Renal cortex interstitium (tissue), 11 donors: Measurements from ENCODE around the gene EHBP1L1. TPM values are rescaled to one million over a fixed set of nuclear protein-coding genes. Genes with fewer than 3 reads are reported as not detected.

Source experiments
- DNase-seq, 11 donors: peaks; one replicate each; pipeline ENCODE4 v3.0.0-alpha.2; 2013; ENCODE audit warnings: low read depth in 9 of 11, low spot score in 4 of 11; ENCODE audit errors: extremely low read depth in 1 of 11
- polyA plus RNA-seq, 3 donors: library from polyadenylated mRNA; unstranded; fragments of 120-200 nt; gene quantifications; one replicate each; pipeline ENCODE4 v1.2.1, GENCODE V29; 2013; ENCODE audit not compliant: insufficient read length in 3 of 3

Gene EHBP1L1
- polyA plus RNA-seq, 3 donors, result 13.2 to 21.1 (median 13.4) TPM

DNA sequence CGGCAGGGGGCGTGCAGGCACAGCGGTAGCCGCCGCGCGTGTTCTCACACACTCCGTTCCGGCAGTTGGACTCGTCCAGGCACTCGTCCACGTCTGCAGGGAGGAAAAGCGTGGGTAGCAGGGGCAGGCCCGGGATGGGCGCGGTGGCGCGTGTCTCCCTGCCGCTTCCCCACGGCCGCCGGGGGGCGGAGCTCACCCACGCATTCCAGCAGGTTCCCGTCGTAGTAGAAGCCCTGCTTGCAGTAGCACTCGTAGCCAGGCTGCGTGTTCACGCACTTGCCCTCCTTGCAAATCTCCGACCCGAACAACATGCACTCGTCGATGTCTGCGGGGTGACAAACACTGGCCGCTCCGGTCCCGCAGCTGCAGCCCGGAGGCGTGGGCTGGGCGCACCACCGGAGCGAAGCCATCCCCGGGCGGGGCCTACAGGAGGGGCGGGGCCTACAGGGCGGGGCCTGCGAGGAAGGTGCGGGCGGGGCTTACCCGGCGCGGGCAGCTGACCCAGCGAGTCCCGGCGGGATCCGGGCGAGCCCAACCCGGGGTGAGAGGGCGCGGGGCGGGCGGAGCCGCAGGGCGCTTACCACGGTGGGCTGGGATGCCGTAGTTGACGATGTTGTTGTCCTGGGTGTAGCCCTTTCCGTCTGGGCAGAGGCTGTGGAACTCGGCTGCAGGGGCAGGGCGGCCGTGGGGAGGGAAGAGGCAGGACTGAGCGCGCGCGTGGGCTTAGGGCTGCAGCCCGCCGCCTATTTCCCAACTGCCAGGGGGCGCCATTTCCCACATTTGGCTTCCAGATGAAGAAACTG is 35.4 kb upstream of the EHBP1L1 start:
- DNase-seq, result peak in 7 of 11 donors; percentile 65 to 80 (median 73)

DNA sequence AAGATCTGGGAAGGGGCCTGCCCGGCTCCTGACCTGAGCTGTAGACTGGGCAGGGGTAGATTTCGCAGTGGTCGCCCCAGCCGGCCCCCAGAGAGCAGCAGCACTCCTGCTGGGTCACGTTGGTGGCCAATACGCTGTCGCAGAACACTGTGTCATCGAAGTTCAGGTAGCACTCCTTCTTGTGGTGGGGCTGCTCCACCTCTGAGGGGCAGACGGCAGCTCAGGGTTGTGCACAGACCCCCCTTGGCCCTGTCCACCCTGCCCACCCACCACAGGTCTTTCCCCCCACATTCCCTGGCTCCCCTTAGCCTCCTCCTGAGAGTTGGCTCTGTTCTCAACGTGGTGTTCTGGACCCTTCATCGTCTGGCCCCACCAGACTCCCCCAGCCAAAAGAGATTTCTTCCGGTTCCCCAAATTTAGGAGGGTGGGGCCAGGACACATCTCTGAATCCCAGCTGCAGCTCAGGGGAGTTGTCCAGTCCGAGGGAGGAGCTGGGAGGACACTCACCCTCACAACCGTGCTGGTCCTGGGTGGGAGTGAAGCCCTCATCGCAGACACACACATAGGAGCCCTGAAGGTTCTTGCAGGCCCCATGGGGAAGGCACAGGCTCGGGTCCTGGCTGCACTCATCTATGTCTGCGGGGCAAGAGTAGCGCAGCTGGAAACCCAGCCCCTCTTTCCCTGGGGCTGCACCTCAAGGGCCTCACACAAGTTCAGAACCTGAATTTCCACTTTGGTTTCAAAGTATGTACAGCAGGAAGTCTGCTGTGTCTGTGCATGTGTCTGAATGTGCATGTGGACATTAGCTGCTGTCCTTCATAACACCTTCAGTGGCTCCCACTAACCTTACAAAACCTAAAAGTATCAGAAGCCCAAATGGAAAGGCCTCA is 34.5 kb upstream of the EHBP1L1 start:
- no peak for DNase-seq

- DNase-seq, result no peak
These were observed 33.0 kb upstream of the EHBP1L1 start for GRCh38 chr11:65542738-65543390.

GRCh38 chr11:65545853-65546216 is 30.0 kb upstream of the EHBP1L1 start:
- no peak for DNase-seq

- DNase-seq, result peak in 1 of 11 donors; percentile 46
These were observed 29.5 kb upstream of the EHBP1L1 start for GRCh38 chr11:65546217-65546958.

- no peak for DNase-seq
These were observed 28.3 kb upstream of the EHBP1L1 start for GRCh38 chr11:65547446-65548125.

DNA sequence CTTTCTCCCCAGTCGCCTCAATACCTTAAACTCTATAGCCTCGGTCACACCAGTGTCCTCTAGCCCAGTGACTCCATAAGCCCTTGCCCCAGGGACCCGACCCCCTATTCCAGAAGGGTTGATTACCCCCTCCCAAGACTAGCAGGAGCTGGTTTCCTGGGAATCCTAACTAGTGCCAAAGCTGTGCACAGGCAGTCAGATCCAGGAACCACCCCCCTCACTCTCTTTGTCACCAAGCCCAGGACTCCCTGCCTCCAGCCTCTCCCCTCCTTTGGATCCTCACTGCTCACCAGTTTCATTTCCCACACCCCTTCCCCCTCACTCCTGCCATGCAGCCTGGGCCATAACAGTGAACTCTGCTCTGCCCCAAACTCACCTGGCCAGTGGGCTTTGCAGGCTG is 27.5 kb upstream of the EHBP1L1 start:
- DNase-seq, result no peak

- DNase-seq, result no peak
These were observed 26.8 kb upstream of the EHBP1L1 start for GRCh38 chr11:65549096-65549495.

DNA sequence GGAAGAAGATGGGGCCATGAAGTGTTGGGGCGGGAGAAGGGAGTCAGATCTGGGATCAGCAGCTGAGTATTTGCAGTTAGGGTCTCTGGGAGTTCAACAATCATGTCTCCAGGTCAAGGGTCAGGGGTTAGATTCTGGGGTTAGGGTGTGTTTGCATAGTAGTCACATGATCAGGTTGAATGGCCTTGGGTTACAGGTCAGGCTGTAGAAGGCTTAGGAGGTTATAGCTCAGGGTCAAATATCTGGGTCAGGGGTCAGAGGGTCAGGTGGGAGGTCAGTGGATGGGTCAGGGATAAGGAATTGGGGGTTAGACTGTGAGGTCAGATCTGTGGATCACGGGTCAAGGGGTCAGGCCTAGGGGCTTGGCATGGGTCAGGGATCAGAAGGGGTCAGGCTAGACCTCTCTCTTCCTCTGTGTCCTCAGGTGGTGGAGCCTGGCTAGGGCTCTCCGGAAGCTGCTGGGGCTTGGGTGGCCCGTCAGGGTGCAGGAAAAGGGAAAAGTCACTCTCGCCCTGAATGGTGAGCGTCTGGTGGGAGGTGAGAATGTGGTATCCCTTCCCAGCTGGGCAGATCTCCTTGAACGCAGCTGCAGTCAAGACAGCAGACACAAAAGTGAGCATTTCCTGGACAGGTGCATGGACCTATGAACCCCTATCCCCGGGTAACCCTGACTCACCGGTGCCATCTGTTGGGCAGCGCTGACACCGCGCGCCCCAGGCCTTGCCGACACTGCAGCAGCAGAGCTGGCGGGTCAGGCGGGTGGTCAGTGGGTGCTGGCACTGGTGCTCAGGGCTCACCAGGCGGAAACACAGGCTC is 24.1 kb upstream of the EHBP1L1 start:
- DNase-seq, result no peak

DNA sequence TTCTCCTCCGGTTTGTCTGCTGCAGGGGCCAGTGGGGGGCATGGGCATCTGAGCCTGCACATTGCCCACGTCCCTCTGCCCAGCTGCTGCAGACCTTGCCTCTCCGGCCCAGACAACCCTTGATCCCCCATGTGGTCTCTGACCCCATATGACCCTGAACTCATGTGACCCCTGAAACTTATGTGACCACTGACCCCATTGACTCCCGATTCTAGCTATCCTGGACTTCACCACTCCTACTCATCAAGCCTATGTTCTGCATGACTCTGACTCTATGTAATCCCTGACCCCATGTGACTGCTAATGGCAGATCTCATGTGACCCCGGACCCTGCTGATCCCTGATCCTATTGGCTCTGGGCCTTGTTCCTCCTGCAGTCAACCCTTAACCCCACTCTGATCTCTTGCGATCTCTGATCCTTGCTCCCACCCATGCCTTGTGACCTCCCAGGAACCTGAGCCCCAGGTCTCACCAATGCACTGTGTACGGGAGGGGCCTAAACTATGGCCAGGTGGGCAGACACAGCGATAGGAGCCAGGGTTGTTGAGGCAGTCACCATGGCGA is 23.4 kb upstream of the EHBP1L1 start:
- DNase-seq, result no peak

GRCh38 chr11:65553301-65554001 is 22.4 kb upstream of the EHBP1L1 start:
- DNase-seq, result no peak

- no peak for DNase-seq
These were observed 21.6 kb upstream of the EHBP1L1 start for GRCh38 chr11:65554057-65554818.

- no peak for DNase-seq
These were observed 20.9 kb upstream of the EHBP1L1 start for GRCh38 chr11:65554842-65555430.

DNA sequence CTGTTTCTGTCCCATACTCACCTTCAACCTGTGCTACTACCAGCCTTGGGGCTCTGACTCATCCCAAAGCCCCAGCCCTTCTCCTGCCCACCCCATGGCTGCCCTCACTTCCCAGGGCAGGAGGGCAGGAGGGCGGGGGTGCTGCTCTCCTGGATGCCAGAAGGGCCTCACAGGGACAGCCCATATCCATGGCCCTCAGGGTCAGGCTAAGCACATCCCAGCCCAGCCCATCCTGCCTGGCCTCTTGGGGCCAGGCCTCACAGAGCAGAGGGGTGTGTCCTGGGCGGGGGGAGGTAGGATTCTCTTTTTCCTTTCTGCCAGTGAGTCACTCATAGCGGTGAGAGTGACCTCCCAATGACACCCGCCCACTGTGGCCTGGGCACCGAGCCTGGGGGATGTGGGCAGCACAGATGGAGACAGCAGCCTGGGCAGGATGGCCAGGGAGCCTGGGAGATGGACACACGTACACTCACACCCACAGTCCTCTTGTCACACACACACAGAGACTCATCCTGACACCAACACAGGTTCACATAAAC is 20.1 kb upstream of the EHBP1L1 start:
- DNase-seq, result no peak

DNA sequence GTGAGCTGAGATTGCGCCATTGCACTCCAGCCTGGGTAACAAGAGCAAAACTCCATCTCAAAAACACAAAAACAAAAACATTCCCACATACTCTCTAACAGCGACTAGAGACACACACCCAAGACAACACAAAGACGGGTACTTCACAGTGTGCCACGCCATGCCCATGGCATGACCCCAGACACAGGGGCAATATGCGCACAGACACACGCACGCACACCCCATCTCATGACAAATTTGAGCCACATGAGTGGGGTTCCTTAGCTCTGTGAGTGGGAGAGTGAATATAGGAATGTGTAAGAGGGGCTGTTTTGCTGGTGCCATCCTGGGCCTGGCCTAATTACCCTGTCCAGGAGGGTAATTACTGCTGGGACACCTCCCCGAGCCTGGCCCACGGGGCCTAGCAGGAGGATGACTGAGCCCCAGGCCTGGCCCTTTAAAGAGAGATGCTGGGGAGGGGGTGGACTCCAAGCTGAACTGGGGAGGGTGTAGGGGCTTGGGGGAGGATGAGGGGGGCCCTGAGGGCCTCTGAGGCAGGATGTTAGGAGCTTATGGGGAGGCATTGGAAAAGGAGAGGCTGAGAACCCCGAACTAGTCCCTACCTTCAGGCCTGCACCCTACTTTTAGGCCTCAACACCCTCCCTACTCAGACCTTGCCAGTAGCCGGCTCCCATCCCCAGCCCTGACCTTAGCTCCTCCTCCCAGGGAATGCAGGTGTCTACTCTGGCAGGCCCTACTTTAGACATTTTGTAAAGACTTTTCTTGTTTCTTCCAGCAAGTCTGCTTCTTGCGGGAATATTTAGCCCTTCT is 19.2 kb upstream of the EHBP1L1 start:
- DNase-seq, result no peak
